GM21447 (cell line): ENCODE results near the gene KMT2A.
A peak's percentile ranks its signal among the peaks of the same experiment; 100 is the strongest.

ENCODE experiments used
- ATAC-seq: cut with Tn5 transposase; IDR thresholded peaks from one replicate; pipeline ENCODE4 v1.9.1; 2021; ENCODE audit not compliant: unreplicated experiment

Gene KMT2A

GRCh38 chr11:118484405-118484804, 48.1 kb downstream of the KMT2A start:
- no peak for ATAC-seq

GRCh38 chr11:118485273-118485672, 49.0 kb downstream of the KMT2A start:
- no peak for ATAC-seq

GRCh38 chr11:118488480-118489109, 52.3 kb downstream of the KMT2A start:
- no peak for ATAC-seq

GRCh38 chr11:118491041-118491440, 54.7 kb downstream of the KMT2A start:
- no peak for ATAC-seq

GRCh38 chr11:118497831-118498230, 61.5 kb downstream of the KMT2A start:
- ATAC-seq = no peak

GRCh38 chr11:118503216-118503615, 66.9 kb downstream of the KMT2A start:
- no peak for ATAC-seq

- no peak for ATAC-seq
Measured at GRCh38 chr11:118511601-118512000, 75.3 kb downstream of the KMT2A start.

GRCh38 chr11:118514103-118514502, 77.8 kb downstream of the KMT2A start:
- no peak for ATAC-seq

GRCh38 chr11:118519549-118519948, 83.3 kb downstream of the KMT2A start:
- ATAC-seq = no peak

GRCh38 chr11:118521892-118522311, 85.6 kb downstream of the KMT2A start:
- ATAC-seq = no peak

- no peak for ATAC-seq
Measured at GRCh38 chr11:118522571-118523072, 86.3 kb downstream of the KMT2A start.

GRCh38 chr11:118524356-118524755, 88.1 kb downstream of the KMT2A start:
- ATAC-seq = no peak

- no peak for ATAC-seq
Measured at GRCh38 chr11:118524757-118525470, 88.6 kb downstream of the KMT2A start.

GRCh38 chr11:118526688-118527087, 90.4 kb downstream of the KMT2A start:
- no peak for ATAC-seq

- no peak for ATAC-seq
Measured at GRCh38 chr11:118527109-118527508, 90.8 kb downstream of the KMT2A start, which contains the start of gene TTC36. TTC36 (plus strand) TSS chr11:118527474; CDS start chr11:118527495, 21 bp downstream.

- ATAC-seq = no peak
Measured at GRCh38 chr11:118528511-118528910, 92.2 kb downstream of the KMT2A start.

- no peak for ATAC-seq
Measured at GRCh38 chr11:118529584-118530175, 93.4 kb downstream of the KMT2A start.

GRCh38 chr11:118530180-118530682, 93.9 kb downstream of the KMT2A start:
- ATAC-seq = no peak

GRCh38 chr11:118530683-118531596, 94.6 kb downstream of the KMT2A start, which contains the start of gene TMEM25:
TMEM25 (plus strand) TSS chr11:118531192; CDS start chr11:118531802, 610 bp downstream.
- ATAC-seq = peak; percentile 73

GRCh38 chr11:118531597-118532084, 95.3 kb downstream of the KMT2A start:
- no peak for ATAC-seq
